ENCODE results near the gene ARMH3. TPM values are rescaled to one million over a fixed set of nuclear protein-coding genes. Genes with fewer than 3 reads are reported as not detected.

ARMH3 gene, protein sequence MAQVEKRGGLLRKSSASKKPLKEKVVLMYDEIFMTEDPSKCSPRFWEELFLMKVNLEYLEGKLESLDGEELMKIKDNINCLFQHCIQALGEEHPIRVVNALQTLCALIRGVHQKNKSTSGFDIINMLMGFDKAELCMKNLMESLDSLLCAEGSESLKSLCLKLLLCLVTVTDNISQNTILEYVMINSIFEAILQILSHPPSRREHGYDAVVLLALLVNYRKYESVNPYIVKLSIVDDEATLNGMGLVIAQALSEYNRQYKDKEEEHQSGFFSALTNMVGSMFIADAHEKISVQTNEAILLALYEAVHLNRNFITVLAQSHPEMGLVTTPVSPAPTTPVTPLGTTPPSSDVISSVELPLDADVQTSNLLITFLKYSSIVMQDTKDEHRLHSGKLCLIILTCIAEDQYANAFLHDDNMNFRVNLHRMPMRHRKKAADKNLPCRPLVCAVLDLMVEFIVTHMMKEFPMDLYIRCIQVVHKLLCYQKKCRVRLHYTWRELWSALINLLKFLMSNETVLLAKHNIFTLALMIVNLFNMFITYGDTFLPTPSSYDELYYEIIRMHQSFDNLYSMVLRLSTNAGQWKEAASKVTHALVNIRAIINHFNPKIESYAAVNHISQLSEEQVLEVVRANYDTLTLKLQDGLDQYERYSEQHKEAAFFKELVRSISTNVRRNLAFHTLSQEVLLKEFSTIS
- 6.9 and 13.0 TPM in 2 replicates for total RNA-seq (2014; rRNA removed; shearing (Covaris generic))

DNA sequence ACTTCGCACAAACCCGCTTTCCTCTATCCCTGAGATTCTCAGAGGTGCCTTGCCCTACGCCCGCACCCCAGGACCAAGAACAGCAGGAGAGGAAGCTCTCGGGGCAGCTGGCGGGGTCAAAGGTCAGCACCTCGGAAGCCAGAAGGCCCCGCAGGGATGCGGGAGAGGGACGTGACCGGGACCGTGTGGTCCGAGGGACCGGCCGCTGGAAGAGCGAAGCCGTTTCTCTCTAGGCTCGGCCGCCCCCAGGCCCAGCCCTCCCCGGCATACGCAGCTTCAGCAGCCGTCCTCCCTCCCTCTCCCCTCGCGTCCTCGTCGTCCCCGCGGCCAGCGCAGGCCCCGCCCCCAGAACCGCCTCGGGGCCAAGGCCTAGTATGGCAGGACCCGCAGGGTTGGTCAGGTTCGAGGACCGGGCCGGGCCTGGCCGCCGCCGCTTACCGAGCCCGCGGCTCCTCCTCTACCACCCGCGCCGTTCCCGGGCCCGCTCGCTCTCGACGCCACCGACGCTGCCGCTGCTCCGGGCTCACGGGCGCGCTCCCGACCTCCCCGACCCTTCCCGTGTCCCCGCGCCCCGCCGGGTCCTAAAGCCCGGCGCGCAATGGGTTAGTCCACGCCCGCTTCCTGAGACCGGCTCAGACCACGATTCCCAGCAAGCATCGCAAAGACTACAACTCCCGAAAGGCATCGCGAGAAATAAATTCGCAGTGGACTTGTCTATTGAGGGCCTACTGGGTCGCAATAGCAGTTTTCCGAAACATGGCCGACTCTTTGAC is at the start of gene ARMH3:
TSS of gene ARMH3 (minus strand) at position 527 of the 773 bp plus-strand sequence. CDS start 16,059 bp downstream, outside the sequence.
- DNase-seq (ENCODE audit: low read depth) = peak; percentile 97

DNA sequence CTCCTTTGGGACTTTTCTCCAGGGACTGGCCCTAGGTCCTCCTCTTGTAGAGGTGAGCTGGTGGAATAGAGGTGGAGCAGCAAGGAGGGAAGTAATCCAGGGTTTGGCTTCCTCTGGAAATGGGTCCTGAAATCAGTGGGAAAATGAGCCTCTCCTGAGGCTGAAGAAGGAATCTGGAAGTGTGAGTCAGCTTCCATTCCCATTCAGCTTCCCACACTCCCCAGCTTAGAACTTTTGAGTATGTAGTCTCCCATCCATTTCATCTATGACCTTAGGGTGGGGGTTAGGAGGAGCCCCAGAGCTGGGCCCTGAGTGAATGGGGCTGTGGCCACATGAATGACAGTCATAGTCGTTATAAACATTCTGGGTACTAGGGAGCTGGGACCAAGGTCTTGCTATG is 46.4 kb upstream of the ARMH3 start:
- no peak for DNase-seq (ENCODE audit: low read depth)

DNA sequence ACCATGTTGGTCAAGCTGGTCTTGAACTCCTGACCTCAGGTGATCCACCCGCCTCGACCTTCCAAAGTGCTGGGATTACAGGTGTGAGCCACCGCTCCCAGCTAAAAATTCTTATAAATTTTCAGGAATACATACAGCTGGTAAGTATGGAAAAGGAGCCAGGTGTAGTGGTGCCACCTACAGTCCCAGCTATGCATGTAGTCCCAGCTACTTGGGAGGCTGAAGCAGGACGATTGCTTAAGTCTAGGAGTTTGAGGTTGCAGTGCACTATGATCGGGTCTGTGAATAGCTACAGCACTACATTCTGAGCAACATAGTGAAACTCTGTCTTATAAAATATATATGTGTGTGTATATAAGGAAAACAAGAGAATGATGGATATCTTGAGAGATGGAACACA is 45.2 kb upstream of the ARMH3 start:
- no peak for DNase-seq (ENCODE audit: low read depth)

DNA sequence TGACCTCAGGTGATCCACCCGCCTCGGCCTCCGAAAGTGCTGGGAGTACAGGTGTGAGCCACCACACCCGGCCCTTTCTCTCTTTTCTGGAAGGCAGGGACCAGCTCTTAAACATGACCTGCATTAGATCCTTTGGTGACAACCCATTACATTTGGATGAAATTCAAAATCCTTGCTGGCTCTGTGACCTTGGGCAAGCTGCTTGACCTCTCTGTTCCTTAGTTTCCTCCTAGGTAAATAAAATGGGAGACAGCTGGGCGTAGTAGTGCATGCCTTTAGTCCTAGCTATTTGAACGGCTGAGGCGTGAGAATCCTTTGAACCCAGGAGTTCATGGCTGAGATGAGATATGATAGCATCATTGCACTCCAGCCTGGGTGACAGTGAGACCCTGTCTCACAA is 40.5 kb upstream of the ARMH3 start:
- DNase-seq (ENCODE audit: low read depth) = no peak

DNA sequence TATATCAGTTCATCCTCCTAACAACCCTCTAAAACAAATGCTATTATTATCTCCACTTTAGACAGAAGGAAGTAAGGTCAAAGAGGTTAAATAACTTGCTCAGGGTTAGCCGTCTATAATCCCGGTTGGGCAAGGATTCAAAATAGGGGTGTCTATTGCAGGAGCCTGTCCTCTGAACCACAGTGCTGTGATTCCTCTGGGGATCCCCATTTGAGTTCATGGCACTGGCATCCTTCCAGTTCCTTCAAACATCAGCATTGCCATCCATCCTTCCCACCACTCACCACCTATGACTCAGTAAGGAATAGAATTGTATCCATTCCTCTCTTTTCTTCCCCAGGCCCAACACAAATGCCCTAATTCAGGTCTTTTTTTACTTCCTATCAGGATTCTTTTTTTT is 34.8 kb upstream of the ARMH3 start:
- peak; percentile 72 for DNase-seq (ENCODE audit: low read depth)

DNA sequence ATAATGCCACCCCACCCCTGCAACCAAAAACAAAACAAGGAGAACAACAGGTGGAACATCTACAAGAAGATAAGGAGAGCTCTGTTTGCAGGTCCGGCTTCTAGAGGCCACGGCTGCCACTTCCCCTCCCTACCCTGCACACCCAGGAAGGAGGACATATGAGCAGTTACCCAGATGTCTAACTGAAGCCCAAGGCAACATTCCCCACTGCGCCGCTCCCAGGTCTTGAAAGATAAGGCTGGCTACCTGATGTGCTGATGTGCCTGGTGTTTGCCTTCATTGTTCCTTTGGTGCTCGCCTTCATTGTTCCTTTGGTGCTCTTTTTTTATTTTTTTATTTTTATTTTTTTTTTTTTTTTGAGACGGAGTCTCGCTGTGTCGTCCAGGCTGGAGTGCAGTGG is 30.2 kb upstream of the ARMH3 start:
- DNase-seq (ENCODE audit: low read depth) = no peak

DNA sequence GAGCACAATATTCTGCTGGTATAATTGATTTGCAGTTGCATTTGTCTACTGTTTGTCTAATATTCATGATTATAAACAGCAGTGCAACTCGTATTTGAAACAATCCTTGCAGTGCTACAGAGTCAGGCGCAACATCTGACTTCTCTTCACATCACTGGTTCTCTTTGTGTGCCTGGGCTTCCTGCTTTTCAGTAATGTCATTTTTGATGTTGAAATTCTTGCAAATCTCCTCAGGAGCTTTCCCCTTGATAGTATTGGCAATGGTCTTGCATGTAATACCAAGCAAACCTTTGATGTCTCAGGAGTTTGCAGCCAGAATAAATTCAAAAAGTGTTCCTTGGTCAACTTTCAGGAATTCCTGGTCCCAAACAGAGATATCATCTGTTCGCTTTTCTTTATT is 29.4 kb upstream of the ARMH3 start:
- no peak for DNase-seq (ENCODE audit: low read depth)

DNA sequence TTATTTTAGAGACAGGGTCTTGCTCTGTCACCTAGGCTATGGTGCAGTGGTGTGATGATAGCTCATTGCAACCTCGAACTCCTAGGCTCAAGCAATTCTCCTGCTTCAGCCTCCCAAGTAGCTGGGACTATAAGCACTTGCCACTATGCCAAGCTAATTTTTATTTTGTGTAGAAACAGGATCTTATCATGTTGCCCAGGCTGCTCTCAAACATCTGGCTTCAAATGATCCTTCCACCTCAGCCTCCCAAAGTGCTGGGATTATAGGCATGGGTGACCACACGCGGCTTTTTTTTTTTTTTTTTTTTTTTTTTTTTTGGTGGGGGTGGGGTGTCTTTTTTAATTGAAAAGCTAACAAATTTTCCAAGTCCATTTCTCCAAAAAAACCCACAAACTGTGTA is 27.6 kb upstream of the ARMH3 start:
- no peak for DNase-seq (ENCODE audit: low read depth)

DNA sequence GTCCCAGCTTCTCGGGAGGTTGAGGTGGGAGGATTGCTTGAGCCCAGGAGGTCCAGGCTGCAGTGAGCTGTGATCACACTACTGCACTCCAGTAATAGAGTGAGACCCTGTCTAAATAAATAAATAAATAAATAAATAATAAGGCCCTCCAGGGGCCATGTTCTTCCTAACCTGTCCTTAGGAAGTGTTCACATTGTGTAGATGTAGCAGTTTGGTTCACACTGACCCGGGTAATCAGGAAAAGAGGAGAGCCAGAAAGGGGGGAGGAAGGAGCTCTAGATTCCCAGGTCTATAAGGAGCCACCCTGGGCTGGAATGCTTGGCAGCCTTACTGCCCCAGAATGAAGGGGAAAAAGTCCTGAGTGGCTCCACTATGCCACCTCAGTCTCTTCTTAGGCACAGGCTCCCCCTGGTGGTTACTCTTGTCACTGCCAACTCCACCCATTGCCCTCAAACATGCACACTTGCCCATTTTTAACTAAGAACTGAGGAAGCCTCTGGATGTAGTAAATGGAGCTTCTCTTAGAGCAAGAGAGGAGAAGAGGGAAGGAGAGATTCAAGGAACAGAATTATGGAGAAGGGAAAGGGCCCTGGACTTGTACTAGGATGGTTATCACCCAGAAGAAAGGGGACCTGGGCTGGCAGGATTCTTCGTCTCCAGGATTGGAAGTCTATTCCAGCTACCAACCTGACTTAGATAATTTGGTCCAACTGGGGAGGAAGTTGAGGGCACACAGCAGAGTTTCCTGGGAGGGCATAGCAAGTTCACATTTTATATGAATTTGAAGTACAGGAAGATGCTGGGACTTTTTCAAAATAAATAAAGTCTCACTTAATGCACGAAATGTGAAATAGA is 16.9 kb upstream of the ARMH3 start:
- peak; percentile 69 for DNase-seq (ENCODE audit: low read depth)

DNA sequence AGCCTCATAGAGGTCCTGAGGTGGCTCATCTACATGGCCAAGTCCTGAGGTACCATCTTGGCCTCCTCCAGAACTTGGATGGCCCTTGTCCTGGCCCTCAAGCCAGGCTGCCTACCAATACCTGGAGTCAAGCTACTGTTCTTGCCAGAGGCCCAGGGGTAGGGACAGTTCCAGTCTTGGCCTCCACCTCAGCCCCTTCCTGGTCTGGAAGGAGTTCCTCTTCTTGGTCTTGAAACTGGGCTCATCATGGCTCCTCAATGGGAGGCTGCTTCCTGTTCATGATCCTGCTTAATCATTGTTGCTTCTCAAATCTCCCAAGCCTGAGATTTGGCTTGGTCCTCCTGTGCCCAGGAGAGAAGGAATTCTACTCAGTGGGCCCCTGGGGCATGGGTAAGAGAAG is 13.1 kb upstream of the ARMH3 start:
- DNase-seq (ENCODE audit: low read depth) = no peak

DNA sequence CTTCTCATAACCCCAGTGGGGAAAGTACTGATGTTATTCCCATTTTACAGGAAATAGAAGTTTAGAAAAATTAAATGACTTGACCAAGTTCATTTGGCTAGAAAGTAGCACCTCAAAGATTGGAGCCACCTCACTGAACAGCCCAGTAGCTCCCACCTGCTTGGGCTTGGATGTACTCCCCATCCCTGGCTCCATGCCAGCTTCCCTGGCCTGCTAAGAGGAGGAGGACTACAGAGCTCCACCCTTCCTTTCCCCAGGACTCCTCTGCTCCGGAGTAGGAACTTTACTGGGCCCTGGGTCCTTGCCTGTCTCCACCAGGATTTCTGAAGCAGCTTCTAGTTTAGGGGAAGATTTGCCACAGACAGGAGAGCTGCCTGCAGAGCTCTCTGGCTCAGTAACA is 12.2 kb upstream of the ARMH3 start:
- DNase-seq (ENCODE audit: low read depth) = no peak

DNA sequence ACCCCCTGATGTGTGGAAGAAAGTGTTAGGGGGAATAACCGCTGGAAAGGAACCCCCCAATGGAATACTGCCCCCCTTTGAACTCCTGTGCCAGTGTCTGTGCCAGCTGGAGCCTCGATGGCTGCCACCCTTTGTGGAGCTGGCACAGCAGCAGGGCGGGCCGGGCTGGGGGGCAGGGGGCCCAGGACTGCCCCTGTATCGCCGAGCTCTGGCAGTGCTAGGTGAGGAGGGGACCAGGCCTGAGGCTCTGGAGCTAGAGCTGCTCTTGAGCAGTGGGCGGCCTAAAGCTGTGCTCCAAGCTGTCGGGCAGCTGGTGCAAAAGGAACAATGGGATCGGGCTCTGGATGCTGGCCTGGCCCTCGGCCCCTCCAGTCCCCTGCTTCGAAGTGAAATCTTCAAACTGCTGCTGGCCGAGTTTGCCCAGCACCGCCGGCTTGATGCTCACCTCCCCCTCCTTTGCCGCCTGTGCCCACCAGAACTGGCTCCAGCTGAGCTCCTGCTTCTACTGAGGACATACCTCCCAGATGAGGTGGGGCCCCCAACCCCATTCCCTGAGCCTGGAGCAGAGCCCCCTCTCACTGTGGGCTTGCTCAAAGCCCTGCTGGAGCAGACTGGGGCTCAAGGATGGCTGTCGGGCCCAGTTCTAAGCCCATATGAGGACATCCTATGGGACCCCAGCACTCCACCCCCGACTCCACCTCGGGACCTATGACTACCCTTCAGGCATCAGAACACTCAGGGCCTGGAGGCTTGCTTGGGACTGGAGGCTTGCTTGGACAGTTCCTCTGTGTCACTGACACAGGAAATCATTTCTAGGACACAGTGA is 11.3 kb upstream of the ARMH3 start:
- no peak for DNase-seq (ENCODE audit: low read depth)

DNA sequence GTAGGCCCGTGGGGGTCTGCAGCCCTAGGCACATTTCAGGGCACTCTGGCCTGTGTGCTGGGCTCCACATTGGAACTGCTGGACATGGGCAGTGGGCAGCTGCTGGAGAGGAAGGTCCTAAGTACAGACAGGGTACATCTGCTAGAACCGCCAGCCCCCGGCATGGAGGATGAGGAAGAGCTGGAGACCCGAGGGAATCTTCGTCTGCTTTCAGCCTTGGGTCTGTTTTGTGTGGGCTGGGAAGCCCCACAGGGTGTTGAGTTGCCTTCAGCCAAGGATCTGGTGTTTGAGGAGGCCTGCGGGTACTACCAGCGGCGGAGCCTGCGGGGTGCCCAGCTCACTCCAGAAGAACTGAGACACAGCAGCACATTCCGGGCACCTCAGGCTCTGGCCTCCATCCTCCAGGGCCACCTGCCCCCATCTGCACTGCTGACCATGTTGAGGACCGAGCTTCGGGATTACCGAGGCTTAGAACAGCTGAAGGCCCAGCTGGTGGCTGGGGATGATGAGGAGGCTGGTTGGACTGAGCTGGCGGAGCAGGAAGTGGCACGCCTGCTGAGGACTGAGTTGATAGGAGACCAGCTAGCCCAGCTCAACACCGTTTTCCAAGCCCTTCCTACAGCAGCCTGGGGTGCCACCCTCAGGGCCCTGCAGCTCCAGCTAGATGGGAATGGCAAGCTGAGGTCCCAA is 10.6 kb upstream of the ARMH3 start:
- DNase-seq (ENCODE audit: low read depth) = no peak

DNA sequence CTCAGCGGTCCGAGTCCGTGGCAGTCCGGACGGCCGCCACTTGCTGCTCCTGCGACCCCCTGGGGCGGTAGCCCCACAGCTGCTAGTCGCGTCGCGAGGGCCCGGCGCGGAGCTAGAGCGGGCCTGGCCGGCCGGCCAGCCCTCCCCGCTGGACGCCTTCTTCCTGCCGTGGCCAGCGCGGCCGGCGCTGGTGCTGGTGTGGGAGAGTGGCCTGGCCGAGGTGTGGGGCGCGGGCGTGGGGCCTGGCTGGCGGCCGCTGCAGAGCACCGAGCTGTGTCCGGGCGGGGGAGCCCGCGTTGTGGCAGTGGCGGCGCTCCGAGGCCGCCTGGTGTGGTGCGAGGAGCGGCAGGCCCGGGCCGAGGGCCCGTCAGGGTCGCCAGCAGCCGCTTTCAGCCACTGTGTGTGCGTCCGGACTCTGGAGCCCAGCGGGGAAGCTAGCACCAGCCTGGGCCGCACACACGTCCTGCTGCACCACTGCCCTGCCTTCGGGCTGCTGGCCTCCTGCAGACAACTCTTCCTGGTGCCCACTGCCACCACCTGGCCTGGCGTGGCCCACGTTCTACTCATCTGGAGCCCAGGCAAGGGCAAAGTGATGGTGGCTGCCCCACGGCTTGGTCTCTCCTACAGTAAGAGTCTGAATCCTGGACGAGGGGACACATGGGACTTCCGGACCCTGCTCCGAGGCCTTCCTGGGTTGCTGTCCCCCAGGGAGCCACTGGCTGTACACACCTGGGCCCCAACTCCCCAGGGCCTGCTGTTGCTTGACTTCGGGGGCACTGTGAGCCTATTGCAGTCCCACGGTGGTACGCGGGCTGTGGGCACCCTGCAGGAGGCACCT is 9.8 kb upstream of the ARMH3 start:
- peak; percentile 50 for DNase-seq (ENCODE audit: low read depth)

DNA sequence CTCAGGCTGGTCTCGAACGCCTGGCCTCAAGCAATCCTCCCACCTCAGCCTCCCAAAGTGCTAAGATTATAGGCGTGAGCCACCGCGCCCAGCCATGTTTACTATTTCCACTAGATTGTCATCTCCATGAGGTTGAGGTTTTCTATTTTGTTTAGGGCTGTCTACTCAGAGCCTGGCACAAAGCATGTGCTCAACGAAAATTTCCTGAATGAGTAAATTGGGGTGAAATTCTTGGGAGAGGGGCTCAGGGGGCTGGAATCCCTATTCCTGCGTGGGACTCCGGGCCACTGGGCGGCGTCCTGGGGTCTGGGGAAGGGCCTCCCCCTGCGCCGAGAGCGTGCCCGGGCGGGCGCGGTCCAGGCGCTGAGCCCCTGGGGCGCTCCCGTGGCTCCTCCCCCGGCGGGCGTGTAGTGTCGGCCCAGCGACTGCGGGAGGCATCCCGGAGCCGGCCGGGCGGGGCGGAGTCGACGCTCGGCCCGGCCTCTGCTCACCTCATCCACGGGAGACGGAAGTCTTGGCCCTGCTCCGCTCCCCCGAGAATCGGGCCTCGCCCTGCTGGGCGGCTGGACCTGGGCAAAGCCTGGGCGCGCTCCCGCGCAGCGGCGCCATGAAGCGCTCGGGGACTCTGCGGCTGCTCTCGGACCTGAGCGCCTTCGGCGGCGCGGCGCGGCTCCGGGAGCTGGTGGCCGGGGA is 9.0 kb upstream of the ARMH3 start, which contains the start of gene HPS6:
TSS of gene HPS6 (plus strand) at position 482 of the 693 bp plus-strand sequence. CDS start at position 608, 126 bp downstream.
- DNase-seq (ENCODE audit: low read depth) = peak; percentile 89

DNA sequence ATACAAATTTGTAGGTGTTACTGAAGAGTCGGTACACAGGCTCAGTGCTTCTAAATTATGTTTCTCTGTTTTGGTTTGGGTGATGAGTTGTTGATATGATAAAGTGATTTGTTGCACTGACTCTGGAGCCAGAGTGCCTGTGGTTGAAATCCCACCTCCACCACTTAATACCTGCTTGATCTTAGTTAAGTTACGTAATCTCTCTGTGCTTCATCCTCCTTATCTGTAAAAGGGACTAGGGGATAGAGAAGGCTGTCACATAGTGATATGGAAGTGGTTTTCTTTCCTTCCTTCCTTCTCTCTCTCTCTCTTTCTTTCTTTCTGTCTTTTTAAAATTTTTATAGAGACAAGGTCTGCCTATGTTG is 8.5 kb upstream of the ARMH3 start:
- no peak for DNase-seq (ENCODE audit: low read depth)

DNA sequence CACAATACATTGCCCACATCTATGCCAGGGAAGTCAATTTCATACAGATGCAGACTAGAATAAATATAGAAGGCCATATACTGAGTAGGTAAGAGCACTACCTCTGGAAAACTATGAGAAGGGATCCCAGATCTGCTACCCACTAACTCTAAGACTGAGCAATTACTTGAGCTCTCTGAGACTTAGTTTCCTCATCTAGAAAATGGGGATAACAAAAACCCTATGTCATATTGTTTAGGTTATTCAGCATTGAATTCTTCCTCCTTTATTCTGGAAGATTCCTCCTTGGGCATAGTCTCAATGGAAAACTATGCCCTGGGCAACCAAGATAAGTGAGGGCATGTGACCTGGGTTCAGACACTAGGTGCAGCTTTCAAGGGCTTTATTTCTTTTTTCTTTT is 4.0 kb upstream of the ARMH3 start:
- DNase-seq (ENCODE audit: low read depth) = no peak

DNA sequence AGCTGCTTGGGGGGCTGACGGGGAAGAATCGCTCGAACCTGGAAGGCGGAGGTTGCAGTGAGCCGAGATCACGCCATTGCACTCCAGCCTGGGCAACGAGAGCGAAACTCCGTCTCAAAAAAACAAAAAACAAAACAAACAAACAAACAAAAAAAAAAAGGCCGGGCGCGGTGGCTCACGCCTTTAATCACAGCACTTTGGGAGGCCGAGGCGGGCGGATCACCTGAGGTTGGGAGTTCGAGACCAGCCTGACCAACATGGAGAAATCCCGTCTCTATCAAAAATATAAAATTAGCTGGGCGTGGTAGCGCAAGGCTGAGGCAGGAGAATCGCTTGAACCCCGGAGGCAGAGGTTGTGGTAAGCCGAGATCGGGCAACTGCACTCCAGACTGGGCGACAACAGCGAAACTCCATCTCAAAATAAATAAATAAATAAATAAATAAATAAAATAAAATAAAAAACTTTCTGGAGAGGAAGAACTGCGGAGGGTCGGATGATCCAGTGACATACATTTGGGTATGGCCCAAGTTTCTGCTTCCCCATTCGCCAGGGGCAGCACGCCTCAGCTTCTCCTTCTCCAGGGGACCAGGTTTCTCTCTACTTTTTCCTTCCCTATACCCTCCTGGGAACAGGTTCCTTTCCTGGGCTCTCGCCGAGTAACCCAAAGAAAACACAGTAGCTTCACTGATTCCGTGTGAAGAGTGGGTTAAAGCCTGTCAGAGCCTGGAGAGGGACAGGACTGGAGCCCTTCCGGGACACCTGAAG is 909 bp downstream of the ARMH3 start:
- peak; percentile 45 for DNase-seq (ENCODE audit: low read depth)
